ENCODE results near the gene MAPKAP1. TPM values are rescaled to one million over a fixed set of nuclear protein-coding genes. Genes with fewer than 3 reads are reported as not detected.

MAPKAP1 gene
- total RNA-seq, 2 experiments from 2014 or later = 53.2 to 59.4 TPM

- ATAC-seq (no peak), DNase-seq (no peak)
- Mint-ChIP-seq H3K4me1 (no peaks in the 10 kb centered on the region), H3K9me3 (ENCODE audit: low read depth) (no peaks in the 10 kb centered on the region), H3K36me3 (no peaks in the 10 kb centered on the region), H3K4me3 (no peak overlapping the region), H3K27me3 (no peaks in the 10 kb centered on the region), H3K27ac (no peak overlapping the region)
- CTCF ChIA-PET = interaction anchor here (1.5 kb wide), 1 partner anchor 10 kb away, joined by 6 read pairs; no protein-coding TSS in a partner anchor
Observed at GRCh38 chr9:125398243-125398642, 308.8 kb downstream of the MAPKAP1 start.

- Mint-ChIP-seq H3K4me1 (no peaks in the 10 kb centered on the region), H3K9me3 (ENCODE audit: low read depth) (no peaks in the 10 kb centered on the region), H3K27me3 (no peaks in the 10 kb centered on the region), H3K36me3 (no peaks in the 10 kb centered on the region), H3K27ac (no peak overlapping the region), H3K4me3 (no peak overlapping the region)
- DNase-seq = no peak
- CTCF ChIA-PET = no interaction called here
- no peak for ATAC-seq
Observed at GRCh38 chr9:125397736-125398135, 309.3 kb downstream of the MAPKAP1 start.

- CTCF ChIA-PET = no interaction called here
- H3K36me3 Mint-ChIP-seq = no peaks in the 10 kb centered on the region
- ATAC-seq (no peak), DNase-seq (no peak)
- H3K4me3 Mint-ChIP-seq = no peak overlapping the region
- H3K4me1 Mint-ChIP-seq = no peaks in the 10 kb centered on the region
- no peak overlapping the region for H3K27ac Mint-ChIP-seq
- no peaks in the 10 kb centered on the region for H3K9me3 Mint-ChIP-seq (ENCODE audit: low read depth)
- H3K27me3 Mint-ChIP-seq = no peaks in the 10 kb centered on the region
Observed at GRCh38 chr9:125396799-125397198, 310.2 kb downstream of the MAPKAP1 start.

- Mint-ChIP-seq H3K9me3 (ENCODE audit: low read depth) (no peaks in the 10 kb centered on the region), H3K27ac (no peak overlapping the region), H3K36me3 (no peaks in the 10 kb centered on the region), H3K4me3 (no peak overlapping the region), H3K4me1 (no peaks in the 10 kb centered on the region), H3K27me3 (no peaks in the 10 kb centered on the region)
- CTCF ChIA-PET = interaction anchor here (1.6 kb wide), 1 partner anchor 14 kb away, joined by 5 read pairs; no protein-coding TSS in a partner anchor
- DNase-seq (no peak), ATAC-seq (peak; percentile 30)
Observed at GRCh38 chr9:125393426-125393825, 313.6 kb downstream of the MAPKAP1 start.

- CTCF ChIA-PET = no interaction called here
- Mint-ChIP-seq H3K4me1 (no peaks in the 10 kb centered on the region), H3K9me3 (ENCODE audit: low read depth) (no peaks in the 10 kb centered on the region), H3K27ac (no peak overlapping the region), H3K27me3 (no peaks in the 10 kb centered on the region), H3K4me3 (no peak overlapping the region), H3K36me3 (no peaks in the 10 kb centered on the region)
- no peak for DNase-seq
- ATAC-seq = no peak
Observed at GRCh38 chr9:125391704-125392103, 315.3 kb downstream of the MAPKAP1 start.

GRCh38 chr9:125388978-125389377, 318.0 kb downstream of the MAPKAP1 start:
- peaks cover 3% of the 10 kb centered on the region for H3K27me3 Mint-ChIP-seq
- H3K36me3 Mint-ChIP-seq = no peaks in the 10 kb centered on the region
- no peaks in the 10 kb centered on the region for H3K4me1 Mint-ChIP-seq
- CTCF ChIA-PET = no interaction called here
- DNase-seq (no peak), ATAC-seq (no peak)
- H3K27ac Mint-ChIP-seq = no peak overlapping the region
- no peaks in the 10 kb centered on the region for H3K9me3 Mint-ChIP-seq (ENCODE audit: low read depth)
- H3K4me3 Mint-ChIP-seq = no peak overlapping the region

- Mint-ChIP-seq H3K36me3 (no peaks in the 10 kb centered on the region), H3K4me3 (no peak overlapping the region), H3K4me1 (no peaks in the 10 kb centered on the region), H3K9me3 (ENCODE audit: low read depth) (no peaks in the 10 kb centered on the region), H3K27ac (no peak overlapping the region), H3K27me3 (peaks cover 4% of the 10 kb centered on the region)
- CTCF ChIA-PET = no interaction called here
- DNase-seq (no peak), ATAC-seq (no peak)
Observed at GRCh38 chr9:125387861-125388524, 319.0 kb downstream of the MAPKAP1 start.

Other genes starting within 250 kb of the MAPKAP1 start
- gene PBX3, start 40.2 kb upstream of the MAPKAP1 start, total RNA-seq = 10 to 100 TPM; 20.2 to 20.7 TPM

All from activated CD8-positive, alpha-beta memory T cell treated with anti-CD3 and anti-CD28 coated beads, Interleukin-2, amount 10 ng/mL, durations not matched to agents 7 days and 5 days (primary cell).